ENCODE measurements around the gene SLC18B1. TPM values are rescaled to one million over a fixed set of nuclear protein-coding genes. Genes with fewer than 3 reads are reported as not detected.
A peak's percentile ranks its signal among the peaks of the same experiment; 100 is the strongest.

Gene SLC18B1
- polyA plus RNA-seq, 1 experiment: 0.63 TPM

GRCh38 chr6:132816660-132817059 is 18.2 kb upstream of the SLC18B1 start:
- H3K27me3 ChIP-seq (ENCODE audit: control insufficient read depth, insufficient read depth, low read length): no peaks in the 10 kb centered on the region
- DNase-seq (ENCODE audit: low read depth): no peak
- H3K36me3 ChIP-seq (ENCODE audit: control insufficient read depth, insufficient read depth, low read length): peaks cover 9% of the 10 kb centered on the region
- CTCF ChIA-PET: no interaction called here
- TF ChIP-seq, protein P1, sequence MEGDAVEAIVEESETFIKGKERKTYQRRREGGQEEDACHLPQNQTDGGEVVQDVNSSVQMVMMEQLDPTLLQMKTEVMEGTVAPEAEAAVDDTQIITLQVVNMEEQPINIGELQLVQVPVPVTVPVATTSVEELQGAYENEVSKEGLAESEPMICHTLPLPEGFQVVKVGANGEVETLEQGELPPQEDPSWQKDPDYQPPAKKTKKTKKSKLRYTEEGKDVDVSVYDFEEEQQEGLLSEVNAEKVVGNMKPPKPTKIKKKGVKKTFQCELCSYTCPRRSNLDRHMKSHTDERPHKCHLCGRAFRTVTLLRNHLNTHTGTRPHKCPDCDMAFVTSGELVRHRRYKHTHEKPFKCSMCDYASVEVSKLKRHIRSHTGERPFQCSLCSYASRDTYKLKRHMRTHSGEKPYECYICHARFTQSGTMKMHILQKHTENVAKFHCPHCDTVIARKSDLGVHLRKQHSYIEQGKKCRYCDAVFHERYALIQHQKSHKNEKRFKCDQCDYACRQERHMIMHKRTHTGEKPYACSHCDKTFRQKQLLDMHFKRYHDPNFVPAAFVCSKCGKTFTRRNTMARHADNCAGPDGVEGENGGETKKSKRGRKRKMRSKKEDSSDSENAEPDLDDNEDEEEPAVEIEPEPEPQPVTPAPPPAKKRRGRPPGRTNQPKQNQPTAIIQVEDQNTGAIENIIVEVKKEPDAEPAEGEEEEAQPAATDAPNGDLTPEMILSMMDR (IDR thresholded peaks at IDR 0.05; ENCODE audit: insufficient read depth, low read depth, low read length): 0 out of 2 replicates have a peak, but pooled peaks have one; percentile 3
- no peak overlapping the region for H3K4me3 ChIP-seq (ENCODE audit: low read depth, low read length)
- POLR2A ChIA-PET: no interaction called here

GRCh38 chr6:132814716-132815570 is 16.5 kb upstream of the SLC18B1 start:
- TF ChIP-seq, protein P1 (IDR thresholded peaks at IDR 0.05; ENCODE audit: insufficient read depth, low read depth, low read length): no peak
- Histone ChIP-seq H3K4me3 (ENCODE audit: low read depth, low read length) (peak overlapping the region; percentile 90), H3K36me3 (ENCODE audit: control insufficient read depth, insufficient read depth, low read length) (peaks cover 9% of the 10 kb centered on the region), H3K27me3 (ENCODE audit: control insufficient read depth, insufficient read depth, low read length) (no peaks in the 10 kb centered on the region)
- ChIA-PET POLR2A (interaction anchor here (1.0 kb wide), 1 partner anchor 11 kb away, joined by 3 read pairs; no protein-coding TSS in a partner anchor), CTCF (interaction anchor here (1.5 to 1.7 kb wide), 2 partner anchors 10 to 17 kb away, joined by 5 to 6 read pairs; partner anchors contain the start of gene SLC18B1)
- no peak for DNase-seq (ENCODE audit: low read depth)

DNA sequence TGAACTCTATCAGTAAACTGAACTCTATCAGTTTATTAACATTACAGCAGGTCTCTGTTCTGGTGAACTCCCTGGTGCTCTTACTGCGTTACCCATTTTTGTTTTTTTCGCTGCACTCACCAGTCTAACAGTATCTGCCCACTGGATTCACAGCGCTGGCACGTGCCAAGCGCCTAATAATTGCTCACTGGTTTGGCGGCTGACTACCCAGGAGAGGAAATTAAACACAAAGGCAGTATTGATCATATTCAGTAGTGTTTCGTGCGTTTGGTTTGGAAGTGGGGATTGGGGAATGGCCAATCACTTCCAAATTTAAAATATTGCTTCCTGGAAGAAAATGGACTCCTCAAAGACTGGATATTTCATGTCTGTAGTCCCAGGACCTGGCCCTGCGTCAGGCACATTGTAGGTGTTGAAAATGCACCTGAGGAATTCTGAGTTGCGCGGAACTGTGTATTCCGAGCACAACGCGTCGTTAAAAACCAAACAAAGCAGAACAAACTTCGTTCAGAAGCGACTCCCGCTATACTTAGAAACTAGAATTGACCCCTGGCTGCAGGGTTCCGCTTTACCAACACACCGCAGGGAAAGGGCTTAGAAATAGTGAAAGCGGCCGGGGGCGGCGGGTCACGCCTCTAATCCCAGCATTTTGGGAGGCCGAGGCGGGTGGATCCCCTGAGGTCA is 14.9 kb upstream of the SLC18B1 start:
- Histone ChIP-seq H3K27me3 (ENCODE audit: control insufficient read depth, insufficient read depth, low read length) (no peaks in the 10 kb centered on the region), H3K36me3 (ENCODE audit: control insufficient read depth, insufficient read depth, low read length) (peaks cover 9% of the 10 kb centered on the region), H3K4me3 (ENCODE audit: low read depth, low read length) (peak overlapping the region; percentile 69)
- CTCF ChIA-PET: interaction anchor here (1.4 to 5.3 kb wide), 2 partner anchors 14 to 143 kb away, joined by 3 to 36 read pairs; partner anchors contain the start of gene SLC18B1
- TF ChIP-seq, protein P1 (IDR thresholded peaks at IDR 0.05; ENCODE audit: insufficient read depth, low read depth, low read length): no peak
- POLR2A ChIA-PET: interaction anchor here (0.6 kb wide), 3 partner anchors 10 to 533 kb away, joined by 3 to 4 read pairs (median 4); no protein-coding TSS in a partner anchor
- no peak for DNase-seq (ENCODE audit: low read depth)

DNA sequence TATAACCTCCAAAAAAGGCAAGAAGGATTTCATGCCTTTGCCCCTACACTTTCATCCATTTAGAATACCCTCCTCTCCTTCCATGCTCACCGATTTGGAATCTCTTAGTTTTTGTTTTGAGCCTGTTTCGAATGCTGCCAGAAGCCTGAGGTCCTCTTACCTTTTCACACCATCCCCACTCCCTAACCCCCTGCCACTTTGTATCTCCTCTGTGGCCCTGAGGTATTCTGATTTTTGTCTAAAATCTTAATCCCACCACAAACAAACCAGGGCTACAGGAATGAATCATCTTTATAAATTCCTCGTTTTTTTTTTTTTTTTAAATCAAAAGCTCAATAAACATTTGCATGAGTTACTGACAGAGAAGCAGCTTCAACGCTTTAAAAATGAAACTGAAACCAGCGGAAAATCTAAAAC is 14.3 kb upstream of the SLC18B1 start:
- Histone ChIP-seq H3K27me3 (ENCODE audit: control insufficient read depth, insufficient read depth, low read length) (no peaks in the 10 kb centered on the region; the same call in 1 of the 2 replicates), H3K4me3 (ENCODE audit: low read depth, low read length) (peak overlapping the region; percentile 69), H3K36me3 (ENCODE audit: control insufficient read depth, insufficient read depth, low read length) (peaks cover 8% of the 10 kb centered on the region)
- TF ChIP-seq, protein P1 (IDR thresholded peaks at IDR 0.05; ENCODE audit: insufficient read depth, low read depth, low read length): no peak
- ChIA-PET CTCF (interaction anchor here (0.5 to 5.3 kb wide), 4 partner anchors 13 to 155 kb away, joined by 3 to 36 read pairs (median 3); partner anchors contain the start of gene SLC18B1), POLR2A (interaction anchor here (0.6 kb wide), 3 partner anchors 9 to 533 kb away, joined by 3 to 4 read pairs (median 4); no protein-coding TSS in a partner anchor)
- no peak for DNase-seq (ENCODE audit: low read depth)

Data from BJ (cell line).